KG1 (cell line): ENCODE measurements around the gene FGFBP1.

Experiments used
- DNase-seq: peaks from one replicate; lab custom pipeline; 2025; lab: John Stamatoyannopoulos, UW

FGFBP1 gene

GRCh38 chr4:15938640-15939039, at the start of gene FGFBP1:
Gene FGFBP1, minus strand, starts transcription at chr4:15938740. Its CDS starts 2,108 bp downstream, at chr4:15936632.
- no peak for DNase-seq

GRCh38 chr4:15988222-15988621, 49.7 kb upstream of the FGFBP1 start:
- DNase-seq: no peak

GRCh38 chr4:15986907-15987306, 48.4 kb upstream of the FGFBP1 start:
- DNase-seq: no peak

DNA sequence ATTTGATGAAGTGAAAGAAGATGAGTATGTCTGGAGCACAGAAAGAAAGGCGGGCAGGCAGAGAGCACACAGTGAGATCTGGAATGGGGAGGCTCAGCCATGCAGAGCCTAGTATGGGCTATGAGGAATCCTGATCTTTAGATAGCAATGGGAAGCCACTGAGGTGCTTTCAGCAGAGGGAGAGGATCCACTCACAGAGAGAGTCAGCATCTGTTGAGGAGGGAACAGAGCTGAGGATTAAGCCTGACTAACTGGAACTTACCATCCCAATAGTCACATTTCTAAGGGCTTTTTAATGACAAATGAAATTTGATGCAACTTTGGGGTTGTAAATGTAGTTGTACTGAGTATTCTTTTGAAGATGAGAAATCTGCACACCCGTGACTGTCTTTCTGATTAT, 45.1 kb upstream of the FGFBP1 start:
- no peak for DNase-seq

DNA sequence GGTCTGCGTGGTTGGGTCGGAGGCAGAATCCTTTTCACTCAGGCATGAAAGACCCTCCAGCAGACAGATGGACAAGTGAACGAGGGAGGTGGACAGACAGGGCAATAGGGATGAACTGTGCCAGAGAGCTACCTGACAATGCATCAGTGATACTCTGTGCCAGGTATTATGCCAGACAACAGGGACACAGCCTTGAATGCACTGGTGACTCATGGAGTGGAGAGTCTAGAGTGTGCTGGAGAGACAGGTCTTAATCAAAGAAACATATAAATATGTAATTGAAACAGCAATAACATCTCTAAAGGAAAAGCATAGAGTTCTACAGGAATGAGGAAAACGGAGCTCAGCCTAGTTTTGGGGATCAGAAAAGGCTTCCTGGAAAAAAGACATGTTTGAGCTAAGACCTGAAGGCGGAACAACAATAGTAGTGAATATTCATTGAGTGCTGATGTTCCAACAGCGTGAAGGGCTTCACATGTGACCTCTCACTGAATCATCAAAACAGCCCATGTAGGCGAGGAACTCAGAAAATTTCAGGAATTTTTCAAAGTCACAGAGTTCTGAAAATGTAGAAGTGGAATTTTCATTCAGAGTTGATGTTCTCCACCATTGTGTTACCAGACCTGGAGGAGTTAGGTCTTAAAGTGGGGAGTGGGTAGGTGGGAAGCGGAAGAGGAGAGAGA, 44.4 kb upstream of the FGFBP1 start:
- no peak for DNase-seq

GRCh38 chr4:15976456-15977447, 38.2 kb upstream of the FGFBP1 start:
- no peak for DNase-seq

DNA sequence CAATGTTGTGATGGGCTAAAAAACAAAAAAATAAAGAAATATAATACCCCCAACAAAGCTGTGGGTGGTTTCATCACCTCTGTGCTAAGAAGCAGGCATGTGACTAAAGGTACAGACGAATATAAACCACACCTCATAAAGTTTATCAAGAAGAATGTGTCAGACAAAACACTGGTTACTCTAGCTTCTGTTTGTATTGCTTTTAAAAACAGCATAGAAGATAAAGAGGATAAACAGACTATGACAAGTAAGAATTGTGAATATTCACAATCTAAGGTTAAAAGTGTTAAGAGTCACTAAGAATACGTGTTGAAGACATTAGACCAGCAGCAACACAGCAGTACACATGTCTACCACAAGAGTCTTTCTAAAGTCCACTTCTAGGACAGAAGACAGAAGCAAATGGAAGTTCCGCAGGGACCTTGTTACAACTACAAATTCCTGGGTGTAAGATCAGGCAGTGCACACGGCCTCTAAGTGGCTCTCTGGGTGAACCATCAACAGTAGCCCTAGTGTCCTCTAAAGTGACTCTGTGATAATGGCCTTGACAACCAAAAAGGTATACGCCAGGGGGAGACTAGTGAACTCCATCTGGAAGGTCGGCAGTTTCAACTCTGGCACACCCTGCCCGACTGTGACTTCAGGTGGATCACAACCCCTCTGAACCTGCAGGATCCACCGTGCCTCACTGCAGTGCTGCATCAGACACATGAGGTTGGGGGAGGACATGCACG, 32.7 kb upstream of the FGFBP1 start:
- DNase-seq: no peak

- no peak for DNase-seq
Observed at GRCh38 chr4:15968551-15969300, 30.2 kb upstream of the FGFBP1 start.

GRCh38 chr4:15965325-15965724, 26.8 kb upstream of the FGFBP1 start:
- DNase-seq: no peak

DNA sequence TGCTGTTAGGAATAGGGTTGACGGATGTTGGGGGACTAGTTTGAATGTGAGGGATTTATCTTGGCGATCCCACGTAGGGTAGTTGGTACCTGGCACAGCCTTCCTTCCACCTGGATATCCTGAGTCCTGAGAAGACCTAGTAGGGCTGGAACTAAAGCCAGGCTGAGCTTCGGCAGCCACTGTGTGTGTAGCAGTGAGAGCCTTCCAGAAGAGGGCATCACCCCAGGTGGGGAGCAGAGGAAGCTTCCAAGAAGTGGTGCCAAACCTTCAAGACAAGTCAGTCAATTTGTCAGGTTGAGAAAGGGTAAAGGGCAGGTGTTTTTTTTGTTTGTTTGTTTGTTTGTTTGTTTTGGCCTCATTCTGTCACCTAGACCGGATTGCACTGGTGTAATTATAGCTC, 25.6 kb upstream of the FGFBP1 start:
- DNase-seq: no peak

GRCh38 chr4:15963576-15963975, 25.0 kb upstream of the FGFBP1 start:
- no peak for DNase-seq

GRCh38 chr4:15963001-15963451, 24.5 kb upstream of the FGFBP1 start, which contains the start of gene FGFBP2:
Gene FGFBP2, minus strand, starts transcription at chr4:15963175. Its CDS starts 46 bp downstream, at chr4:15963129.
- peak; percentile 21 for DNase-seq

- DNase-seq: no peak
Observed at GRCh38 chr4:15961781-15962510, 23.4 kb upstream of the FGFBP1 start.

DNA sequence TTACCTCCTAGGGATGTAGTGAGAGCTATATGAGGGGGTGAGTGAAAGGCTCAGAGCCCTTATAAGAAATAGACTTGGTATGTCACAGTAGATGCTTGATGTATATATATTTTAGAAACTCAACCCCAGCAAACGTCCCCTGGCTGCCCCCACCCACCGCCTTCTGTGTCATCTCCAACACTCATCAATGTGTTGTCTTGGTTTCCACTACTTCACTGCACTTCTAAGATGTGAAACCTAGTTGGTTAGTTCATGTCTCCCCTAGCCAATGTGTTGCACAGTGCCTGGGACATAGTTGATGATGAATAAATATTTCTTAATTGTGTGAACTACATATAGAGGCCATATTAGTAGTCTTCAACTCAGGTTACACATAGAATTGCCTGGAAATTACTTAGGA, 20.0 kb upstream of the FGFBP1 start:
- no peak for DNase-seq

GRCh38 chr4:15956179-15956850, 17.8 kb upstream of the FGFBP1 start:
- peak; percentile 11 for DNase-seq

GRCh38 chr4:15955670-15956069, 17.1 kb upstream of the FGFBP1 start:
- no peak for DNase-seq

GRCh38 chr4:15953625-15954024, 15.1 kb upstream of the FGFBP1 start:
- no peak for DNase-seq

DNA sequence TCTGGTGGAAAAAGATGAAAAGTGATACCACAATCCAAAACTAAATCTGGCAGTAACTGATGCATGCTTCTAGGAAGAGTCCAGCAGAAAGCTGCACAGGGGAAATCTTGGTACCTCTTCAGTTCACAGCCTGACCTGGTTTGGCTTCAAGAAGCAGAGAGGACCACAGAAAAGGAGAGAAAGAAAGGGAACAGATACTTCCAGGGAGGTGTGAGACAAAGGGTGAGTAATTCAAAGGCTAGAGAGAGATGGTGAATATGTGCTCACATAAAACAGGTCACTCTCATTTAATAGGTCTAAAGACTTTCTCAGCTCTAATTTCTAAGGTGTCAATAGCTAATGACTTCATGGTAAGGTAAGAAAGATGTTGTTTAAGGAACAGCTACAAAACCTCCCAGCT, 13.2 kb upstream of the FGFBP1 start:
- no peak for DNase-seq

GRCh38 chr4:15948826-15949225, 10.3 kb upstream of the FGFBP1 start:
- no peak for DNase-seq

GRCh38 chr4:15947684-15948083, 9.1 kb upstream of the FGFBP1 start:
- no peak for DNase-seq
